IMR-90 (cell line): ENCODE data around the gene GTF2F2. TPM values are rescaled to one million over a fixed set of nuclear protein-coding genes. Genes with fewer than 3 reads are reported as not detected.

Source experiments
- ATAC-seq: fragments of 200-7000 bp; cut with Tn5 transposase; 2 replicates; pipeline ENCODE4 v1.9.1; 2020; ENCODE audit warnings: low read depth, mild to moderate bottlenecking, moderate library complexity
- BruUV-seq: library from RNA; stranded (reverse); fragments of 400-500 nt; replicated peaks from 2 replicates; lab custom pipeline; 2021; lab: Mats Ljungman, UMichigan
- CTCF ChIA-PET: fragments of 300-600 bp; formaldehyde crosslinking; extraction: SDS; loops from one replicate; lab custom pipeline; 2021; ENCODE audit warnings: antibody characterized with exemption; lab: Yijun Ruan, JAX
- POLR2A ChIA-PET: fragments of 300-600 bp; sonication (Branson Sonifier 250); formaldehyde crosslinking; loops from one replicate; lab custom pipeline; 2022; ENCODE audit warnings: antibody characterized with exemption; ENCODE audit not compliant: unreplicated experiment; lab: Charles Lee
- DNase-seq: peaks from one replicate; pipeline ENCODE4 v3.0.0; 2013
- H2AFZ ChIP-seq: replicated peaks from 2 replicates; pipeline ENCODE3; 2013; ENCODE audit warnings: low read length, mild to moderate bottlenecking; ENCODE audit not compliant: poor library complexity
- H2AK5ac ChIP-seq: 2 replicates; pipeline ENCODE4 v1.6.1; 2013; ENCODE audit warnings: low read depth, low read length, inconsistent platforms
- H2AK9ac ChIP-seq: replicated peaks from 2 replicates; pipeline ENCODE3; 2013; ENCODE audit warnings: mild to moderate bottlenecking, low read depth, low read length, moderate library complexity; ENCODE audit not compliant: poor library complexity
- H2BK120ac ChIP-seq: 2 replicates; pipeline ENCODE4 v1.6.1; 2013; ENCODE audit warnings: low read depth, low read length, inconsistent platforms
- H2BK15ac ChIP-seq: 3 replicates; pipeline ENCODE4 v1.6.1; 2013; ENCODE audit warnings: low read depth, low read length, inconsistent platforms
- H2BK20ac ChIP-seq: 2 replicates; pipeline ENCODE4 v1.6.1; 2013; ENCODE audit warnings: low read depth, mild to moderate bottlenecking, inconsistent platforms, low read length, moderate library complexity
- H2BK5ac ChIP-seq: 2 replicates; pipeline ENCODE4 v1.6.1; 2013; ENCODE audit warnings: mild to moderate bottlenecking, low read depth, low read length, inconsistent platforms; ENCODE audit not compliant: poor library complexity, severe bottlenecking
- H3K14ac ChIP-seq: replicated peaks from 2 replicates; pipeline ENCODE4 v1.6.1; 2013; ENCODE audit warnings: low read depth, low read length, inconsistent platforms
- H3K18ac ChIP-seq: 2 replicates; pipeline ENCODE4 v1.6.1; 2013; ENCODE audit warnings: low read depth, low read length, control low read depth
- H3K23ac ChIP-seq: 2 replicates; pipeline ENCODE4 v1.6.1; 2013; ENCODE audit warnings: low read depth, low read length, inconsistent platforms
- H3K27ac ChIP-seq: 2 replicates; pipeline ENCODE4 v1.5.1; 2013; ENCODE audit warnings: mild to moderate bottlenecking, control low read depth, low read length; ENCODE audit not compliant: insufficient read depth
- H3K27me3 ChIP-seq: 2 replicates; pipeline ENCODE4 v1.6.1; 2013; ENCODE audit warnings: low read length; ENCODE audit not compliant: control insufficient read depth, insufficient read depth
- H3K36me3 ChIP-seq: 2 replicates; pipeline ENCODE4 v1.6.1; 2013; ENCODE audit warnings: low read length, mixed read lengths; ENCODE audit not compliant: control insufficient read depth, insufficient read depth
- H3K4ac ChIP-seq: 2 replicates; pipeline ENCODE4 v1.6.1; 2013; ENCODE audit warnings: low read depth, low read length, inconsistent platforms
- H3K4me1 ChIP-seq: 2 replicates; pipeline ENCODE4 v1.6.1; 2013; ENCODE audit warnings: low read length, mixed read lengths; ENCODE audit not compliant: control insufficient read depth, insufficient read depth
- H3K4me2 ChIP-seq: 2 replicates; pipeline ENCODE4 v1.6.1; 2013; ENCODE audit warnings: low read depth, mild to moderate bottlenecking, control low read depth, low read length, moderate library complexity
- H3K4me3 ChIP-seq: 2 replicates; pipeline ENCODE4 v1.5.1; 2013; ENCODE audit warnings: low read depth, mild to moderate bottlenecking, control low read depth, low read length, moderate library complexity; ENCODE audit not compliant: insufficient read depth
- H3K56ac ChIP-seq: 2 replicates; pipeline ENCODE4 v1.6.1; 2013; ENCODE audit warnings: low read length, inconsistent platforms; ENCODE audit not compliant: insufficient read depth; ENCODE audit errors: extremely low read depth
- H3K79me1 ChIP-seq, 2 experiments: 2 replicates each; pipeline ENCODE4 v1.6.1; 2013; ENCODE audit warnings: low read length in 2 of 2, inconsistent platforms in 1 of 2, low read depth in 1 of 2
- H3K9ac ChIP-seq: 2 replicates; pipeline ENCODE4 v1.6.1; 2013; ENCODE audit warnings: low read depth, low read length, control low read depth
- H3K9me1 ChIP-seq: 2 replicates; pipeline ENCODE4 v1.6.1; 2013; ENCODE audit warnings: low read length, inconsistent platforms; ENCODE audit not compliant: insufficient read depth
- H3K9me3 ChIP-seq: 2 replicates; pipeline ENCODE4 v1.6.1; 2013; ENCODE audit warnings: low read length; ENCODE audit not compliant: control insufficient read depth, insufficient read depth
- H4K20me1 ChIP-seq: 2 replicates; pipeline ENCODE4 v1.6.1; 2013; ENCODE audit warnings: low read length, inconsistent platforms; ENCODE audit not compliant: insufficient read depth
- H4K5ac ChIP-seq: 2 replicates; pipeline ENCODE4 v1.6.1; 2013; ENCODE audit warnings: mild to moderate bottlenecking, low read depth, low read length, control low read depth
- H4K8ac ChIP-seq, 2 experiments: 2 replicates each; pipeline ENCODE4 v1.6.1; 2013; ENCODE audit warnings: low read depth in 2 of 2, low read length in 2 of 2, control low read depth in 1 of 2, inconsistent platforms in 1 of 2
- H4K91ac ChIP-seq: 2 replicates; pipeline ENCODE4 v1.6.1; 2013; ENCODE audit warnings: low read depth, low read length, inconsistent platforms; ENCODE audit not compliant: insufficient read depth
- SMC3 ChIP-seq: fragments of 150-350 bp; IDR thresholded peaks from 2 replicates; pipeline ENCODE4 v1.6.1; 2016; ENCODE audit warnings: low read depth, mild to moderate bottlenecking, antibody characterized with exemption, low read length, moderate library complexity
- WGBS, 2 experiments: methylation state at CpG; one replicate each; pipeline versions ENCODE4 v1.1.5 to v1.1.7; 2013; ENCODE audit warnings: missing lambda C conversion rate in 2 of 2; ENCODE audit not compliant: insufficient read length in 1 of 2; ENCODE audit errors: extremely low coverage in 2 of 2; 5-methylcytosine and 5-hydroxymethylcytosine counted together
- dilution Hi-C: fragments of 300-500 bp; cut with HindIII; formaldehyde crosslinking; loops from one replicate; pipeline ENCODE4 v1.14.3; 2018; ENCODE audit warnings: low sequenced_read_pairs; ENCODE audit not compliant: unreplicated experiment
- in situ Hi-C: fragments of 300-500 bp; cut with MboI; formaldehyde crosslinking; loops from 3 replicates; pipeline ENCODE4 v1.14.3; 2019; ENCODE audit warnings: low sequenced_read_pairs, inconsistent platforms, mixed read lengths
- intact Hi-C: fragments of 100-400 bp; cut with micrococcal nuclease; formaldehyde crosslinking; loops from 2 replicates; pipeline ENCODE4 v1.10.0; 2022
- polyA plus RNA-seq, 3 experiments: library from polyadenylated mRNA; depleted of rRNA; stranded (reverse); fragments of >200 nt; gene quantifications; 2 replicates each; pipeline ENCODE4 v1.2.3, GENCODE V29; 2012; ENCODE audit warnings: low replicate concordance in 1 of 3
- total RNA-seq: library from RNA; depleted of rRNA; stranded (reverse); fragments of >200 nt; gene quantifications from 2 replicates; pipeline ENCODE4 v1.2.3, GENCODE V29; 2012
- TF ChIP-seq, protein P1 (sequence below): conservative IDR thresholded peaks from 2 replicates; pipeline ENCODE4 v1.5.1; 2012; ENCODE audit warnings: mild to moderate bottlenecking, low read depth, low read length, improper control_type of control experiment

The GTF2F2 gene
- total and polyA plus RNA-seq, 2 of the 4 experiments (the other 2 are of a cell fraction): 16.5 to 21.0 TPM

DNA sequence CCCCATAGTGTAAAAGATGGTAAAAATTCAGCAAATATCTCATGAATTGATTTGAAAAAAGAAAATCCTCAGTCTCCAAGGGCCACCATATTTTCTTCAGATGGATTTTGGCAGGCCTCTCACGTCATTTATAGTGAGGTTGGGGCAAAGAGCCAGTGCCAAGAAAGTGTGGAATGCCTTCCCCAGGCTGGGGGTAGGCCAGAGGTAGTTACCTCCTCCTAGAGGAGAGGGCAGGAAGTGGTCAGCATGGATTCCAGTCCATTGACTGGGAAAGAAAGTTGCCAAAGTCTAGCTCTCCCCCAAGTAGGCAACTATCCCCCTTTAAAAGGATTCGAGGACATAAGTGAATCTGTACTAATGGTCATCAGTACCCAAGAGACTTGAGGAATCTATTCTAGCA, 148.9 kb downstream of the GTF2F2 start:
- no peak overlapping the region for H2BK20ac ChIP-seq
- H3K4ac ChIP-seq: no peak overlapping the region
- H3K23ac ChIP-seq: no peak overlapping the region
- H3K14ac ChIP-seq: 0 out of 2 replicates have a peak overlapping the region, but pooled peaks have one; percentile 4
- no peak overlapping the region for H2BK15ac ChIP-seq
- H3K18ac ChIP-seq: no peak overlapping the region
- no peak overlapping the region for H3K27ac ChIP-seq
- no peak overlapping the region for H2BK5ac ChIP-seq
- no peak overlapping the region; the same call in 1 of the 2 replicates for H2BK120ac ChIP-seq
- DNase-seq: peak; percentile 20
- ChIA-PET POLR2A (no interaction called here), CTCF (no interaction called here)
- H4K5ac ChIP-seq: 0 out of 2 replicates have a peak overlapping the region, but pooled peaks have one; percentile 2
- H4K20me1 ChIP-seq: no peaks in the 10 kb centered on the region
- no peaks in the 10 kb centered on the region for H3K9me3 ChIP-seq
- H3K56ac ChIP-seq: no peak overlapping the region
- no peaks in the 10 kb centered on the region for H3K9me1 ChIP-seq
- no peak overlapping the region for H4K91ac ChIP-seq
- no CpG with 5 or more reads among the region's 2 CpGs for WGBS, 2 experiments
- no peak for TF ChIP-seq SMC3
- TF ChIP-seq, protein P1, sequence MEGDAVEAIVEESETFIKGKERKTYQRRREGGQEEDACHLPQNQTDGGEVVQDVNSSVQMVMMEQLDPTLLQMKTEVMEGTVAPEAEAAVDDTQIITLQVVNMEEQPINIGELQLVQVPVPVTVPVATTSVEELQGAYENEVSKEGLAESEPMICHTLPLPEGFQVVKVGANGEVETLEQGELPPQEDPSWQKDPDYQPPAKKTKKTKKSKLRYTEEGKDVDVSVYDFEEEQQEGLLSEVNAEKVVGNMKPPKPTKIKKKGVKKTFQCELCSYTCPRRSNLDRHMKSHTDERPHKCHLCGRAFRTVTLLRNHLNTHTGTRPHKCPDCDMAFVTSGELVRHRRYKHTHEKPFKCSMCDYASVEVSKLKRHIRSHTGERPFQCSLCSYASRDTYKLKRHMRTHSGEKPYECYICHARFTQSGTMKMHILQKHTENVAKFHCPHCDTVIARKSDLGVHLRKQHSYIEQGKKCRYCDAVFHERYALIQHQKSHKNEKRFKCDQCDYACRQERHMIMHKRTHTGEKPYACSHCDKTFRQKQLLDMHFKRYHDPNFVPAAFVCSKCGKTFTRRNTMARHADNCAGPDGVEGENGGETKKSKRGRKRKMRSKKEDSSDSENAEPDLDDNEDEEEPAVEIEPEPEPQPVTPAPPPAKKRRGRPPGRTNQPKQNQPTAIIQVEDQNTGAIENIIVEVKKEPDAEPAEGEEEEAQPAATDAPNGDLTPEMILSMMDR: no peak
- intact Hi-C loops: no loop called here
- H3K79me1 ChIP-seq: peaks cover 6 to 7% of the 10 kb centered on the region in 2 experiments; a peak in 2 of 4 replicates
- H4K8ac ChIP-seq: no peak overlapping the region
- H3K9ac ChIP-seq: no peak overlapping the region
- in situ Hi-C loops: no loop called here
- ATAC-seq: no peak; the same call in 1 of the 2 replicates
- H2AK5ac ChIP-seq: peak overlapping the region; percentile 3; the same call in 1 of the 2 replicates
- dilution Hi-C loops: no loop called here
- no peak overlapping the region for H2AK9ac ChIP-seq
- H3K4me2 ChIP-seq: no peak overlapping the region
- no peaks in the 10 kb centered on the region; the same call in 1 of the 2 replicates for H3K4me1 ChIP-seq
- H3K36me3 ChIP-seq: peaks cover 9% of the 10 kb centered on the region
- H2AFZ ChIP-seq: no peak overlapping the region
- no peaks in the 10 kb centered on the region for H3K27me3 ChIP-seq
- H3K4me3 ChIP-seq: no peak overlapping the region
- no TSS peak for BruUV-seq
